ENCODE data around the gene ANKRD63.

GRCh38 chr15:40255033-40255432 lies 27.8 kb downstream of the ANKRD63 start:
- no peak for TF ChIP-seq ZNF274 (IDR thresholded peaks at IDR 0.05; ENCODE audit: low read depth, low read length)
- no peak for TF ChIP-seq SUZ12 (IDR thresholded peaks at IDR 0.05; ENCODE audit: extremely low read depth, insufficient read depth, insufficient read length)
- no peak for TF ChIP-seq YY1 (IDR thresholded peaks at IDR 0.05; ENCODE audit: insufficient read depth, insufficient read length)

Data from NT2/D1 (cell line).